NCI-H69 (cell line): ENCODE measurements around the gene ADSS1.
A peak's percentile ranks its signal among the peaks of the same experiment; 100 is the strongest.

Source experiments
- DNase-seq: peaks from one replicate; lab custom pipeline; 2025; lab: John Stamatoyannopoulos, UW

Gene ADSS1

DNA sequence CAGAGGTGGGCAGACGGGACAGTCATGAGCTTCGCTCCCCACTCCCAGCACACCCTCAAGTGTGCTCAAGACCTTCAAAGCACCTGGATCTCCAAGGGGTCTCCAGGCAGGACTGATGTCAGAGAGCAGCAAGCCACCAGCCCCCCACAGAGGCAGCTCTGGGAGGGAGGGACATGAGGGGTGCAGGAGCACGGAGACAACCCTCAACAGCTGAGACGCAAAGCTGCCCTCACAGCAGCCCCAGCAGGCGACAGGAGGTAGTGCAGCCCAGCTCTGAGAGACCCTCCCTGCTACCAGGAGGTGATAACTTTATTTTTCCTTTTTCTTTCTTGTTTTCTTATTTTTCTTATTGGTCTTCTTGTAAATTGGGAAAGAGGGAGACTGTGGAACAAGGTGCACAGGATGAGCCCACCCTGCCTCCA is 46.8 kb downstream of the ADSS1 start:
- DNase-seq: no peak

- no peak for DNase-seq
Observed at GRCh38 chr14:104771374-104771773, 47.3 kb downstream of the ADSS1 start.

DNA sequence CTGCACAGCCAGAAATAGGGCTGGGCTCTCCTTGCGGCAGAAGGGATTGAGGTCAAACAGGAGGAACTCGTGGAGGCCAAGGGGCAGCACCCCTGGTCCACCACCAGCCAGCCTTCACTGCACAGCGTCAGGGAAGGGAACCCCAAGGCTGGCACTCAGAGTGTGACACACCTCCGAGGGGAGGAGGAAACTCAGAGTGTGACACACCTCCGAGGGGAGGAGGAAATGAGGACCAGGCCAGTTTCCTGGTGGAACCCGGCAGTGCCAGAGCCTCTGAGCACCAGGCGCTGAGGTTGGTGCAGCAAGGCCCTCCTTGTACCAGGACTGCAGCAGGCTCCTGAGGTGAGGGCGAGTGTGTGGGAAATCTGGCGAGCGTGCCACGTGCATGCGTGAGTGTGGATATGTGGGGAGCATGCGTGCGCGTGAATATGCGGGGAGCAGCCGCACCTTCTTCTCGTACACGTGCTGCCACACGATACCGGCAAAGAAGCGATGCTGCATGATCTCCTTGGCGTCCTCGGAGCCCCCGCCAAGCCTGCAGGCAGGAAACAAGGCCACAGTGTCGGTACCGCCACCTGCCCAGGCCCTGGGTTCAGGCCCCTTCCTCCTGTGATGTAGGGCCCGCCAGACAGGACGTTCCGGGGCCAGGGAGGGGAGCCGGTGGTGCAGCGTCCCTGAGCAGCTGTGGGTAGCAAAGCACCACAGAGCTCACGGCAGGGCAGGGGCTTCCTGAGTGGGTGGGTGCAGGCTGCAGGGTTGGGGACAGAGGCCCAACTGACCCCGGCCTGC is 48.1 kb downstream of the ADSS1 start:
- no peak for DNase-seq

DNA sequence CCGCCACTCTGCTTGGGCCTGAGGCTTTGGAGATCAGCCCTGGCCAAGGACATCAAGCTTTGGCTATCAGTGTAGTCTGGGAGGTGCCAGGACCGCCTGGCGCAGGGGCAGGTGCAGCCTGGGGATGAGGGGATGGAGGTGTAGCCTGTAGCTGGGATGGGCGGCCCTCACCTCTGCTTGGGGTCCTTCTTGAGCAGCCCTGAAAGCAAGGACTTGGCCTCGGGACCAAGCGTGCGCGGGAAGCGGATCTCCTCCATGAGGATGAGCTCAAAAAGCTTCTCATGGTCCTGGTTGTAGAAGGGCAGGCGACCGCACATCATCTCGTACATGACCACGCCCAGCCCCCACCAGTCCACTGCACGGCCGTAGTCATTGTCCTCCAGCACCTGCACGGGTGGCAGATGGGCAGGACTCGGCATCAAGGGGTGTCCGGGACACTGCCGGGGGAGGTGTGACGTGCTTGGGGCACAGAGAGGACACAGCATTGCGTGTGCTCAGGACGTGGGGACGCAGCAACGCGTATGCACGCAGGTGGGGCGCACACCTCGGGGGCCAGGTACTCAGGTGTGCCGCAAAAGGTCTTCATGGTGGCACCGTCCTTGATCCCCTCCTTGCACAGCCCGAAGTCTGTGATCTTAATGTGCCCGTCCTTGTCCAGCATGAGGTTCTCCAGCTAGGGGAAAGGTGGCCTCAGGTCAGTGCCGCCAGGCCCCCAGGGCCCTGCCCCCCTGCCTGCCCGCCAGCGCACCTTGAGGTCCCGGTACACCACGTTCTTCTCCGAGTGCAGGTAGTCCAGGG is 48.9 kb downstream of the ADSS1 start:
- DNase-seq: no peak

GRCh38 chr14:104773505-104774452 is 49.8 kb downstream of the ADSS1 start:
- peak; percentile 71 for DNase-seq

DNA sequence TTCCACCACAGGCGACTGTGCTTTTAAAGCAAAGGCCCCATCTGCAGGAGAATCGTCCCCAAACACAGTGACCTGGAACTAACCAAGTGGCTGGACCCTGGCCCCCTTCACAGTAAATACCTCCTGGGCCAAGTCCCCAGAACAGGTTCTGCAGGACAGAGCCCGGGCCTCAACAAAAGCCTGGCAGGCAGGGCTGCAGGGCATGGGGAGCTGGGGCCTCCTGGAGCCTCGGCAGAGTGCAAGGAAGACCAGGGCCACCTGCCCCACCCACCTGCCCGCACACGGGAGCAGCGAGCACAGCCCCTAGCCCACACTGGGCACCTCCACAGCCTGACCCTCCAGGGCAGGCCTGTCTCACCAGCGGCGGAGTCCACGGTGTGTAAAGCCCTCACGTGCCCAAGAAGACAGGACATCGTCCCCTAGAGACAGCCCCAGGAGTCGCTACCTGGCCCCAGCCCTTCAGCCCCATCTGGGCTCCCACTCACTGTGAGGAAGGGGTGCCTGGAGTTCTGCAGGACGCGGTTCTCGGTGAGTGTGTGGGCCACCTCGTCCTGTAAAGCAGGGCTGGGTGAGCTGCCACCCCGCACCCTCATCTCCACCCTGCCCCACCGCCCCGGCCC is 50.5 kb downstream of the ADSS1 start:
- DNase-seq: no peak

- DNase-seq: no peak
Observed at GRCh38 chr14:104775073-104775489, 51.1 kb downstream of the ADSS1 start.

DNA sequence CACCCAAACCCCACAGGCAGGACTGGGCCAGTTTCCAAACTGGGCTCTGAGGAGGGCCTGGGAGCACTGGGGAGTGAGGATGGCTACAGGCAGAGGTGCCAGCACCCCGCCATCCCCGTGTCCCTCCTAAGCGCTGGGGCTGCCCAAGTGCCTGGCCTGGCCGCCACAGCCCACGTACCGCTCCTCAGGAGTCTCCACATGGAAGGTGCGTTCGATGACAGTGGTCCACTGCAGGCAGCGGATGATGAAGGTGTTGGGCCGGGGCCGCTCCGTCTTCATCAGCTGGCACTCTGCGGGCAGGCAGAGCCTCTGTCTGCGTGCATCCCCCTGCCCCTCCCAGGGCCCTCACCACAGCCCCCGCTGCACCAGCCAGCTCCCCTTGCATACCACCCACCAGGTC is 52.5 kb downstream of the ADSS1 start:
- DNase-seq: no peak

DNA sequence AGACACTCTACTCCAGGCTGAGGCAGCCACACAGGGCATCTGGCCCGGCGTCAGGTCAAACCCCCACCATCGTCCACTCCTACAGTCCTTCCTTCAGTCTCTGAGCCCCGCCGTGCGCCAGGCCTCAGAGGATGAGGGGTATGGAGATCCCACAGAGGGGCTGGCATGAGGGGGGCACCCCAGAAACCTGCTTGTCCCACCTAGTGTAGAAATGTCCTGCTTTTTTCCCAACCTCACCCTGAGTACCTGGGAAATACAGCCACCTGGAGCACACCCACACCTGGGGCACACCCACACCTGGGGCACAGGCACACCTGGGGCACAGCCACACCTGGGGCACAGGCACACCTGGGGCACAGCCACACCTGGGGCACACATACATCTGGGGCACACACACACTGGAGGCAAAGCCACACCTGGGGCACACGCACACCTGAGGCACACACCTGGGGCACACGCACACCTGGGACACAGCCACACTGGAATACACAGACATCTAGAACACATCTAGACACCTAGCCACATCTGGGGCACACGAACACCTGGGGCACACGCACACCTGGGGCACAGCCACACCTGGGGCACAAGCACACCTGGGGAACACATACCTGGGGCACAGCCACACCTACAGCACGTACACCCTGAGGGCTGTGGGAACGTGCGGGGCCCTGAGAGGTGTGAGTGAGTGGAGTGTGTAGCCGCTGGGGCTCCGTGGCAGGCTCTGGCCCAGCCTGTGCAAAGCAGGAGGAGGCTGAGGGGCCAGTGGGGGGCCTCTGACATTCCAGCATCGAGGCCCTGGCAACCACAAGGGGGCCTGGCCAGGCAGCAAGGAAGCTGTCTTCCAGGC is 53.2 kb downstream of the ADSS1 start:
- DNase-seq: no peak

DNA sequence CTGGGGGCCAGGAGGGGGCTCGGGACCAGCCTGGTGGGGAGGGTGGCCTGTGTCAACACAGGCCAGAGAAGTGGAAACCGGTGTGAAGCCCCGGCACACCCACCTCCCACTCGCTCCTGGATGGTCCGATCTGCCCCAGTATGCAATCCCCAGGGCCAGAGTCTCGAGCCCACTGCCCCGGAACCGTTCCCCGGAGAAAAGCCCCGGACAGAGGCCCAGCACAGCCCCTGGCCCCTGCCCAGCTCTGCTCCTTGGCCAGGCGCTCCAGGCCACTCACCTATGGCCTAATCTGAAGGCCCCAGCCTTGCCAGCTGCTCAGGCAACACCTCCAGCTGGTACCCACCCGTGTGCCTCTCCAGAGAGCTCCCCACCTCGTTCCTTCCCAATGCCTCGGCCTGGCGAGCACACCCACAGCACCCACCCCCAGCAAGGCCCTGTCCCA is 53.8 kb downstream of the ADSS1 start:
- no peak for DNase-seq

DNA sequence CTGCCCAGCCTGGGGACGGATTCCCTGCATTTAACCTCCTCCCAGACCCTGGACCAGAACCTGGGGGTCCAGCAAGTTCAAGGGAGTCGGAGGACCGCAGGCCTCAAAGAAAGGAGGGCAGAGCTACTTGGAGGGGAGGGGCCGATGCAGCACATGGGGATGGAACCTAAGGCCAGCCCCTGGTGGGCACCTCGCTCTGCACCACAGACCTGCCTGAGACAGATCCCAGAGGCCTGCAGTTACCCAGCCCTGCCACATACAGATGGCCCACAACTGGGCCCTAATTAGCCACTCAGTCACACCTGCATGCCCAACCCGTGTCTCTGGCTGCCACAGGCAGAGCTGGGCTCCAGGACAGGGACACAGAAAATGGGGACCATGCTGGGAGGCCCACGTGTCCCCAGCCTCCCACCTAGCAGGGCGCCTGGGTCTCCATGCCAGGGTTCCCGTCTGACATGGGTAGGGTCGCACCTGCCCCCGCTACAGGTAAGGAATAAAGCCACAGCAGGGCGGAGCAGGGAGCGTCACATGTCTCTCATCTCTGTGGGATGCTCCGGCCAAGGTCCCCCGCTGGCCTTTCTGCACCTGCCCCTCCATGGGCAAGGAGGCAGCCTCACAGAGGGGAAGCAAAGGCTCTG is 54.8 kb downstream of the ADSS1 start:
- peak; percentile 83 for DNase-seq

- DNase-seq: no peak
Observed at GRCh38 chr14:104779776-104780512, 55.9 kb downstream of the ADSS1 start.

GRCh38 chr14:104780513-104781030 is 56.5 kb downstream of the ADSS1 start:
- no peak for DNase-seq

DNA sequence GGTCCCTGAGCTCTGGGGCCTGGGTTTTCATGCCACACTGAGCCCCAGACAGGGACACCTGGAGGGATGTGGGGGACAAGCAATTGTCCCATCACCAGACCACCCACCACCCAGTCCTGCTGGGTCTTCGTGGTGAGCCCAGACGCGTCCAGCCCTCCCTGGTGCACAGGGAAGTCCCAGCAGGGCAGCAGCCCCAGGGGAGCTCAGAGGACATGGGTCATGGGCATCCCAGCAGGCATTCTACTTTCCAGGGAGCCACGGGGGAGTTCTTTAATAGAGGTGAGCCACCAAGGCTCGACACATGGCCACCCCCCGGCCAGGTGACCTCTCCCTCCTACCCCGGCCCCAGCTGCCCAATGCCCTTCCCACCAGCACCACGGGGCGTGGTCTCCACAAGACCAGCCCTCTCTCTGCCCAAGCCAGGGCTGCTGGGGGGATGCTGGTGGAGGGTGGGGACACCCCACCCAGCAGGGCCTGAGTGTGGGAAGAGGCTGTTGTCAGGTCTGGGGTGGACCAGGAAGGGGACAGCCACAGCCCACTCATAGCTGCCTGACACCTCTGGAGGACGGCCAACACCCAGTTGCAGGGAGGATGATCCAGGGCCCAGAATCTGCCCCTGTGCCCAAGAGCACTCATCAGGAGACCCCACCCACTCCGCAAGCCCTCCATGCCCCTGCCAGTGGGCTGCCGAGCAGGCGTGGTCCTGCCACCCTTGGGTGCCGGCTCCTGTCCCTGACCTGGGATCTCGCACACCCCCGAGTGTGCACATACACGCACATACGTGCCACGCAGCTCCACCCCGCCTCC is 57.4 kb downstream of the ADSS1 start:
- DNase-seq: peak; percentile 54

DNA sequence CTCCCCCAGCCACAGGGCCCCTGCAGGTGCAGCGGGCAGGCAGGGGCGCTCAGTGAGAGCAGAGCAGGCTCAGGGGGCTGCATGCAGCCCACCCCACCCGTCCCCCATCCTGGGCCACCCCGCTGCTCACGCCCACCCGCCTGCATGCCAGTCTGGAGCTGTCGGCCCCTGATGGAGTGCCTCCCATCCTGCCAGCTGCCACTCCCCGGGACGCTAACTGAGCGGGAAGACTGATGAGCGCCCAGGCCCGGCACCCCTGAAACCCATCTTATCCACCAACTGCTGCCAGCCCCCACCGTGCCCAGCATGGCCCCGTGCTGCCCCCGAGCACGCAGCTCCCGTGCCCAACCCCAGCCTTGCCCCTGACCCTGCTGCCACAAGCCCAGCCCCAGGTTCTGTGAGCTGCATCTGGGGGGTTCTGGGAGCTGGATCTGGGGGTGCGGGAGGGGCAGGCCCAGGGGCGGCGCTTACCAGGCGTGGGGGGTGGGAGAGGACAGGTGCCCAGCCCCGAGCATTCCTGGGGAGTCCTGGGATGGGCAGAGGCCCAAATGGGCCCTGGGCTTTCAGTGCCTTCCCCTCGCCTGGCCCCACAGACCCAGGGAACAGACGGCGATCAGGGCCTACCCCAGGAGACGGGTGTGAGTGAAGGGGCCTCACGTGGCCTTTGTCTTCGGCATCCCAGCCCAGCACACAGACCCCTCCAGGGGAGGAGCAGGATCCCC is 58.2 kb downstream of the ADSS1 start:
- DNase-seq: no peak

DNA sequence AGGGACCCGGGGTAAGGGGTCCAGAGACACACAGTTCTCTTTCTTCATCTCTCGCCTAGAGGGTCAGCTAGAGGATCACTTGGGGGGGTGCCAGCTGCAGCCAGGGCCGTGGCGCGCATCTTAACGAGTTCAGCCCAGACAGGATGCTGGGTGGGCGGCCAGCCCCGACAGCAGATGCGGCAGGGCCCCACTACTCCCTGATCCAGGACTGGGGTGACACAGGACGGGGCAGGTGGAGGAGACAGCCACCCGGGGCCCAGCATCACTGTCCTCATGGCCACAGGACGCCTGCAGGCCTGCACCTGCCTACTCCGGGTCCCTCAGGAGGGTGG is 58.7 kb downstream of the ADSS1 start:
- no peak for DNase-seq

- DNase-seq: no peak
Observed at GRCh38 chr14:104783484-104784217, 59.6 kb downstream of the ADSS1 start.
